ENCODE results near the gene PKM. TPM values are rescaled to one million over a fixed set of nuclear protein-coding genes. Genes with fewer than 3 reads are reported as not detected.

PKM gene
- total RNA-seq, 1 experiment from 2014 or later = 1,026 TPM

DNA sequence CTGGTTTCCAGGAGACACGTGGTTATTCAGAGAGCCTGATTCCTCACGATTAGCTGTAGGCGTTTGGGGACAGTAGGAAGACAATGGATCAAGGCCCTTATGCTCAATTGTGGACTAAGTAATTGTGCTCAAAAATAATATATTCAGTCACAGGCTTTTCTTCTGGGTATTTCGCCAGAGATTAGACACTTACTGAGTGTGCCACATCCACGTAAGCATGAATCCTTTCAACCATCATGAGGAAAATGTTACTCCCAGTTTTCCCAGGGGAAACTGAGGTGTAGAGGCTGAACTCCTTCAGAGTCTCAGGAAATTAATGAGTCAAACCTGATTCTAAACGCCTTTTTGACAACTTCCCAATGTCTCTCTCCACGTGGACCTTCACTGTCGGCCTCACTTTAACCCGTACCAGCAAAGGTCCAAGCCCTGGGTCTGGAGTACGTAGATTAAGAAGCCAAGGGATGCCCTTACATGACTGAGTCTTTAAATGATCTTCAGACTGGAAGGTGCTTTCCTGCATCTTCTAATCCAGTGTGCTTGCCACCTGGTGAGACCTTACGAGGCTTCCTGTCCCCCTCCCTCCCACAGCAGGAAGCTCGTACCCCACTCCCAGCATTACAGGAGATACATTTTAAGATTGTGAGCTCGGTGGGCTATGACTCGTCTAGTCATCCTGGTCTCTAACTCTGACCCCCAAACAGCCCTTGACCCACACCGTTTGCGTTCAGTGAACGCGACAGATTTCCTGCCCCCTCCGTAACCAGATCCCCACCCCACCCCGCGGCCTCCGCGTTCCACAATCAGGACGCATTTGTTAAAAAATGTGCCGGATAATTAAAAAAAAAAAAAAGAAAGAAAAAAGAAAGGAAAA, 1.7 kb downstream of the PKM start:
- no peaks in the 10 kb centered on the region for H3K9me3 ChIP-seq (ENCODE audit: control insufficient read depth, low read depth, low read length)
- H2BK120ac ChIP-seq (ENCODE audit: low read depth, low read length, poor library complexity, severe bottlenecking) = no peak overlapping the region
- H3K27ac ChIP-seq (ENCODE audit: insufficient read length, low read depth, low read length) = no peak overlapping the region
- peaks cover 13 to 30% (median 14%) of the 10 kb centered on the region in 3 experiments; a peak in 6 of 7 replicates for H3K36me3 Mint-ChIP-seq (ENCODE audit: insufficient read depth in 1 of 3, low read depth in 3 of 3)
- no peak overlapping the region for H2BK12ac ChIP-seq (ENCODE audit: insufficient read length, low read depth, low read length)
- peaks cover 4% of the 10 kb centered on the region for H3K79me1 ChIP-seq (ENCODE audit: insufficient read depth, low read depth, low read length, poor library complexity, severe bottlenecking)
- peaks cover 24% of the 10 kb centered on the region for H3K23me2 ChIP-seq (ENCODE audit: insufficient read length, low read depth, low read length, poor library complexity, severe bottlenecking)
- H3K79me2 ChIP-seq (ENCODE audit: insufficient read depth, low read length) = peaks cover 49% of the 10 kb centered on the region; the same call in 1 of the 2 replicates
- H3K4me2 ChIP-seq (ENCODE audit: insufficient read depth, insufficient read length, low read length) = peak overlapping the region; percentile 98
- DNase-seq = no peak
- no CpG with 5 or more reads among the region's 25 CpGs for WGBS (ENCODE audit: extremely low coverage, insufficient read length, low lambda C conversion rate)
- no peaks in the 10 kb centered on the region for H3K27me3 ChIP-seq (ENCODE audit: insufficient read depth, low read length)
- H3K4me1 Mint-ChIP-seq = peaks cover 44 to 50% of the 10 kb centered on the region in 2 experiments
- H3K27ac Mint-ChIP-seq = peak overlapping the region; percentile 71 to 96 (median 78); a peak in 4 of 7 replicates
- H2AK5ac ChIP-seq (ENCODE audit: insufficient read length, low read length) = no peak overlapping the region
- H3K56ac ChIP-seq (ENCODE audit: insufficient read length, low read depth, low read length) = no peak overlapping the region
- H4K8ac ChIP-seq (replicated peaks; ENCODE audit: insufficient read length, low read depth, low read length) = no peak overlapping the region
- no peaks in the 10 kb centered on the region for H4K20me1 ChIP-seq (ENCODE audit: control insufficient read depth, insufficient read depth, insufficient read length)
- H3K4me1 ChIP-seq (ENCODE audit: insufficient read depth, low read length) = peaks cover 13% of the 10 kb centered on the region; the same call in 1 of the 2 replicates
- no peak overlapping the region for H2BK5ac ChIP-seq (ENCODE audit: insufficient read length, low read length)
- H3K14ac ChIP-seq (ENCODE audit: insufficient read depth, low read length) = no peak overlapping the region
- no peak overlapping the region for H4K5ac ChIP-seq (ENCODE audit: insufficient read length, low read depth, low read length)
- no peak overlapping the region for H3K4ac ChIP-seq (ENCODE audit: low read depth, low read length)
- H3K27me3 Mint-ChIP-seq (ENCODE audit: low read depth) = peaks cover 22% of the 10 kb centered on the region
- H3K18ac ChIP-seq (ENCODE audit: insufficient read length, low read depth, low read length) = no peak overlapping the region
- no peak overlapping the region for H2BK20ac ChIP-seq (ENCODE audit: low read depth, low read length, poor library complexity, severe bottlenecking)
- H2BK15ac ChIP-seq (ENCODE audit: low read depth, low read length) = no peak overlapping the region
- no peak overlapping the region for H3K23ac ChIP-seq (ENCODE audit: insufficient read length, low read depth, low read length)
- peak overlapping the region; percentile 98 for H3K9ac ChIP-seq (ENCODE audit: extremely low read depth, insufficient read length, low read length)
- H4K91ac ChIP-seq (ENCODE audit: insufficient read length, low read depth, low read length) = no peak overlapping the region
- H3K4me3 Mint-ChIP-seq = peak overlapping the region; percentile 97 to 98
- no peaks in the 10 kb centered on the region; a peak in 2 of 5 replicates for H3K9me3 Mint-ChIP-seq
- H2AFZ ChIP-seq (ENCODE audit: low read length) = no peak overlapping the region
- TF ChIP-seq CTCF (conservative IDR thresholded peaks at IDR 0.05) = no peak
- H3T11ph ChIP-seq (ENCODE audit: low read length) = no peak overlapping the region
